WERI-Rb-1 (cell line): ENCODE results near the gene HCK.

ENCODE experiments used
- DNase-seq: peaks from one replicate; pipeline ENCODE4 v3.0.0-alpha.2; 2020
- H3K27ac ChIP-seq: fragments of 250-450 bp; sonication (Bioruptor Pico); 2 replicates; pipeline ENCODE4 v1.5.1; 2020; ENCODE audit warnings: mild to moderate bottlenecking, moderate library complexity
- H3K27me3 ChIP-seq: fragments of 250-450 bp; sonication (Bioruptor Pico); 2 replicates; pipeline ENCODE4 v1.5.1; 2021; ENCODE audit warnings: mild to moderate bottlenecking, low read depth, moderate library complexity; ENCODE audit not compliant: insufficient read depth, severe bottlenecking
- H3K36me3 ChIP-seq: fragments of 250-450 bp; sonication (Bioruptor Pico); 2 replicates; pipeline ENCODE4 v1.5.1; 2020; ENCODE audit warnings: mild to moderate bottlenecking, moderate library complexity
- H3K4me3 ChIP-seq: 2 replicates; pipeline ENCODE4 v1.5.1; 2011; ENCODE audit warnings: low read depth, mild to moderate bottlenecking, control low read depth, low read length
- H3K9me3 ChIP-seq: fragments of 250-450 bp; sonication (Bioruptor Pico); 2 replicates; pipeline ENCODE4 v1.5.1; 2021; ENCODE audit warnings: mild to moderate bottlenecking, moderate library complexity; ENCODE audit not compliant: severe bottlenecking
- CTCF ChIP-seq: IDR thresholded peaks from 2 replicates; pipeline ENCODE4 v1.5.1; 2011; ENCODE audit warnings: low read depth, mild to moderate bottlenecking, control low read depth, inconsistent platforms, low read length

The HCK gene

GRCh38 chr20:32111753-32112152 lies 59.7 kb downstream of the HCK start:
- TF ChIP-seq CTCF, result no peak
- DNase-seq, result no peak
- Histone ChIP-seq H3K4me3 (no peak overlapping the region), H3K36me3 (peaks cover 7% of the 10 kb centered on the region), H3K9me3 (no peaks in the 10 kb centered on the region), H3K27ac (no peak overlapping the region), H3K27me3 (no peaks in the 10 kb centered on the region)

GRCh38 chr20:32112841-32113240 lies 60.8 kb downstream of the HCK start:
- Histone ChIP-seq H3K36me3 (peaks cover 7% of the 10 kb centered on the region), H3K27me3 (no peaks in the 10 kb centered on the region), H3K4me3 (no peak overlapping the region), H3K27ac (no peak overlapping the region), H3K9me3 (no peaks in the 10 kb centered on the region)
- no peak for TF ChIP-seq CTCF
- no peak for DNase-seq

GRCh38 chr20:32113591-32114260 lies 61.7 kb downstream of the HCK start:
- TF ChIP-seq CTCF, result no peak
- Histone ChIP-seq H3K36me3 (peaks cover 7% of the 10 kb centered on the region), H3K9me3 (no peaks in the 10 kb centered on the region), H3K27me3 (no peaks in the 10 kb centered on the region), H3K4me3 (no peak overlapping the region), H3K27ac (no peak overlapping the region)
- DNase-seq, result no peak

GRCh38 chr20:32114305-32114960 lies 62.4 kb downstream of the HCK start:
- no peak for TF ChIP-seq CTCF
- H3K27ac ChIP-seq, result no peak overlapping the region
- H3K9me3 ChIP-seq, result no peaks in the 10 kb centered on the region
- H3K27me3 ChIP-seq, result no peaks in the 10 kb centered on the region
- no peak for DNase-seq
- no peak overlapping the region for H3K4me3 ChIP-seq
- peaks cover 7% of the 10 kb centered on the region for H3K36me3 ChIP-seq

- no peak for TF ChIP-seq CTCF
- Histone ChIP-seq H3K36me3 (peaks cover 7% of the 10 kb centered on the region), H3K4me3 (no peak overlapping the region), H3K27me3 (no peaks in the 10 kb centered on the region), H3K9me3 (no peaks in the 10 kb centered on the region), H3K27ac (peak overlapping the region; percentile 45; the same call in 1 of the 2 replicates)
- no peak for DNase-seq
Observed at GRCh38 chr20:32115211-32115767, 63.2 kb downstream of the HCK start.
